ENCODE data around the gene IFNL2.

- TF ChIP-seq, protein P1, sequence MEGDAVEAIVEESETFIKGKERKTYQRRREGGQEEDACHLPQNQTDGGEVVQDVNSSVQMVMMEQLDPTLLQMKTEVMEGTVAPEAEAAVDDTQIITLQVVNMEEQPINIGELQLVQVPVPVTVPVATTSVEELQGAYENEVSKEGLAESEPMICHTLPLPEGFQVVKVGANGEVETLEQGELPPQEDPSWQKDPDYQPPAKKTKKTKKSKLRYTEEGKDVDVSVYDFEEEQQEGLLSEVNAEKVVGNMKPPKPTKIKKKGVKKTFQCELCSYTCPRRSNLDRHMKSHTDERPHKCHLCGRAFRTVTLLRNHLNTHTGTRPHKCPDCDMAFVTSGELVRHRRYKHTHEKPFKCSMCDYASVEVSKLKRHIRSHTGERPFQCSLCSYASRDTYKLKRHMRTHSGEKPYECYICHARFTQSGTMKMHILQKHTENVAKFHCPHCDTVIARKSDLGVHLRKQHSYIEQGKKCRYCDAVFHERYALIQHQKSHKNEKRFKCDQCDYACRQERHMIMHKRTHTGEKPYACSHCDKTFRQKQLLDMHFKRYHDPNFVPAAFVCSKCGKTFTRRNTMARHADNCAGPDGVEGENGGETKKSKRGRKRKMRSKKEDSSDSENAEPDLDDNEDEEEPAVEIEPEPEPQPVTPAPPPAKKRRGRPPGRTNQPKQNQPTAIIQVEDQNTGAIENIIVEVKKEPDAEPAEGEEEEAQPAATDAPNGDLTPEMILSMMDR (IDR thresholded peaks at IDR 0.05; ENCODE audit: low read depth, low read length), result peak; percentile 48
- TF ChIP-seq EZH2phosphoT487 (IDR thresholded peaks at IDR 0.05; ENCODE audit: low read depth), result no peak
Observed at GRCh38 chr19:39224910-39225309, 43.3 kb upstream of the IFNL2 start.

Data from OCI-LY3 (cell line).